Spleen (tissue), 11 donors: ENCODE measurements around the gene PAK1. TPM values are rescaled to one million over a fixed set of nuclear protein-coding genes. Genes with fewer than 3 reads are reported as not detected.

ENCODE experiments used
- DNase-seq: peaks from one replicate; pipeline ENCODE4 v3.0.0-alpha.2; 2020
- H3K27ac ChIP-seq, 8 donors: fragments of 200-600 bp; sonication (generic) in 7 of 8; 1 replicate in 4 of 8; 2 replicates in 4 of 8; pipeline versions ENCODE4 v1.5.0 to v1.8.0; 2016 to 2021; ENCODE audit warnings: inconsistent platforms in 4 of 8, mild to moderate bottlenecking in 4 of 8, moderate library complexity in 1 of 8
- H3K27me3 ChIP-seq, 7 donors: fragments of 200-600 bp; sonication (generic) in 6 of 7; replicated peaks in 1 of 7; 1 replicate in 4 of 7; 2 replicates in 3 of 7; pipeline versions ENCODE4 v1.5.0 to v1.8.0; 2016 to 2021; ENCODE audit warnings: inconsistent platforms in 3 of 7, mild to moderate bottlenecking in 1 of 7
- H3K36me3 ChIP-seq, 6 donors: fragments of 200-600 bp; sonication (generic) in 5 of 6; 1 replicate in 4 of 6; 2 replicates in 2 of 6; pipeline versions ENCODE4 v1.5.0 to v1.8.0; 2016 to 2021; ENCODE audit warnings: inconsistent platforms in 2 of 6
- H3K4me1 ChIP-seq, 6 donors: fragments of 200-600 bp; sonication (generic) in 5 of 6; 1 replicate in 3 of 6; 2 replicates in 3 of 6; pipeline versions ENCODE4 v1.5.0 to v1.8.0; 2016 to 2021; ENCODE audit warnings: inconsistent platforms in 3 of 6
- H3K4me3 ChIP-seq, 8 donors: fragments of 200-600 bp; sonication (generic) in 7 of 8; 1 replicate in 4 of 8; 2 replicates in 4 of 8; pipeline versions ENCODE4 v1.5.0 to v1.8.0; 2016 to 2021; ENCODE audit warnings: inconsistent platforms in 4 of 8, mild to moderate bottlenecking in 4 of 8, moderate library complexity in 2 of 8
- H3K9me3 ChIP-seq, 8 donors: fragments of 200-600 bp; sonication (generic) in 7 of 8; 1 replicate in 4 of 8; 2 replicates in 4 of 8; pipeline versions ENCODE4 v1.5.0 to v1.8.0; 2016 to 2021; ENCODE audit warnings: inconsistent platforms in 4 of 8
- POLR2A ChIP-seq, 3 donors: fragments of 450-650 bp; IDR thresholded peaks; one replicate each; pipeline ENCODE4 v1.5.1; 2017; ENCODE audit warnings: antibody characterized with exemption in 3 of 3, mild to moderate bottlenecking in 1 of 3
- POLR2AphosphoS5 ChIP-seq, 3 donors: sonication (generic); formaldehyde crosslinking; IDR thresholded peaks; one replicate each; pipeline ENCODE4 v1.5.1; 2017; ENCODE audit warnings: antibody characterized with exemption in 3 of 3
- WGBS, 5 donors: extraction: QIAGEN DNeasy Blood & Tissue Kit in 3 of 5; methylation state at CpG; one replicate each; pipeline versions ENCODE4 v1.1.5 to v1.1.7; 2013 to 2018; 5-methylcytosine and 5-hydroxymethylcytosine counted together
- intact Hi-C: fragments of 100-400 bp; cut with DNase I; formaldehyde crosslinking; loops from one replicate; pipeline ENCODE4 v1.15.0; 2023; ENCODE audit warnings: low total_unique reads
- polyA plus RNA-seq, 3 donors: library from polyadenylated mRNA; stranded (reverse); fragments of 200-250 nt; gene quantifications; one replicate each; pipeline ENCODE4 v1.2.1, GENCODE V29; 2013
- total RNA-seq, 7 donors: library from RNA; depleted of rRNA in 3 of 7; stranded (reverse); fragments of >200 nt in 3 of 7; fragmentation: NEBNext Ultra II Directional in 4 of 7; extraction: Animal tissue kit (Norgen Biotek cat#: 25700) in 4 of 7; gene quantifications; one replicate each; pipeline versions ENCODE4 v1.1.0 to v1.2.1, GENCODE V29; 2016 to 2021
- TF ChIP-seq, protein P1 (sequence below), 11 experiments: fragments of 200-600 bp in 7 of 11; fragments of 450-650 bp in 4 of 11; sonication (generic) in 4 of 11; IDR thresholded peaks in 8 of 11; conservative IDR thresholded peaks in 3 of 11; 1 replicate in 7 of 11; 2 replicates in 4 of 11; pipeline versions ENCODE4 v1.4.0 to v1.8.0; 2016 to 2021; ENCODE audit warnings: antibody characterized with exemption in 11 of 11, inconsistent platforms in 4 of 11, mild to moderate bottlenecking in 1 of 11
- donor health status: healthy with polysubstance abuse.
- donor health status: DM: no; HTN: no; CAD: no; lungs with moderate emphysema.
- donor health status: DM: no; HTN: no; CAD: no.
- donor health status: Bipolar disorder and iron deficiency.
- donor health status: healthy.
- donor health status: DM: no; HTN: no; CAD: no.
- donor health status: DM: yes; HTN: yes; CAD: no.

PAK1 gene
- total and polyA plus RNA-seq, 10 donors: 9.3 to 76.5 (median 37.5) TPM

DNA sequence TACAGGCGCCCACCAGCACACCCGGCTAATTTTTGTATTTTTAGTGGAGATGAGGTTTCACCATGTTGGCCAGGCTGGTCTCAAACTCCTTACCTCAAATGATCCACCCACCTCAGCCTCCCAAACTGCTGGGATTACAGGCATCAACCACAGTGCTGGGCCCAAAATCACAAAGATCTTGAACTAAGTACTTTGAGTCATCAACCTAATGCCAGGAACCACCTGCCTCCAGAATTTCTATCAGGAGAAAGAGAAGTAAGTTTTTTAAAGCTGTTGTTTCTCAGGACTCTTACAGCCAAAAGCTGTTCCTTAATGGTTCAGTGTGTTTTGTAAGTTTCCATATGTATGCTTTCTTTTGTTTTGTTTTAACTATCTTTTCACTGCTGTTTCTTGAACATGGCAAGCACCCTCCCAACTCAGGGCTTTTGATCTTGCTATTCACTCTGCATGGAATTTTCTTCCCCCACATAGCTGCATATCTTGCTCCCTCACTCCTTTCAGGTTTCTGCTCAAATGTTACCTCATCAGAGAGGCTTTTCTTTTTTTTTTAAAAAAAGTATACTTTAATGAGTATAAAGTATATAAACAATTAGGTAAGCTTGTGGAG lies 6.0 kb upstream of the PAK1 start:
- no peak for TF ChIP-seq POLR2A (IDR thresholded peaks at IDR 0.05)
- TF ChIP-seq, protein P1, sequence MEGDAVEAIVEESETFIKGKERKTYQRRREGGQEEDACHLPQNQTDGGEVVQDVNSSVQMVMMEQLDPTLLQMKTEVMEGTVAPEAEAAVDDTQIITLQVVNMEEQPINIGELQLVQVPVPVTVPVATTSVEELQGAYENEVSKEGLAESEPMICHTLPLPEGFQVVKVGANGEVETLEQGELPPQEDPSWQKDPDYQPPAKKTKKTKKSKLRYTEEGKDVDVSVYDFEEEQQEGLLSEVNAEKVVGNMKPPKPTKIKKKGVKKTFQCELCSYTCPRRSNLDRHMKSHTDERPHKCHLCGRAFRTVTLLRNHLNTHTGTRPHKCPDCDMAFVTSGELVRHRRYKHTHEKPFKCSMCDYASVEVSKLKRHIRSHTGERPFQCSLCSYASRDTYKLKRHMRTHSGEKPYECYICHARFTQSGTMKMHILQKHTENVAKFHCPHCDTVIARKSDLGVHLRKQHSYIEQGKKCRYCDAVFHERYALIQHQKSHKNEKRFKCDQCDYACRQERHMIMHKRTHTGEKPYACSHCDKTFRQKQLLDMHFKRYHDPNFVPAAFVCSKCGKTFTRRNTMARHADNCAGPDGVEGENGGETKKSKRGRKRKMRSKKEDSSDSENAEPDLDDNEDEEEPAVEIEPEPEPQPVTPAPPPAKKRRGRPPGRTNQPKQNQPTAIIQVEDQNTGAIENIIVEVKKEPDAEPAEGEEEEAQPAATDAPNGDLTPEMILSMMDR (IDR thresholded peaks at IDR 0.05 in 8 of 11, conservative IDR thresholded peaks at IDR 0.05 in 3 of 11): no peak
- no peak for TF ChIP-seq POLR2AphosphoS5 (IDR thresholded peaks at IDR 0.05)
- Histone ChIP-seq H3K9me3 (no peaks in the 10 kb centered on the region), H3K4me3 (no peak overlapping the region), H3K4me1 (peaks cover 0 to 4% (median 0%) of the 10 kb centered on the region in 6 donors), H3K27me3 (no peaks in the 10 kb centered on the region), H3K27ac (no peak overlapping the region), H3K36me3 (no peaks in the 10 kb centered on the region)
- WGBS, 5 donors: 85 to 94% (median 92%) methylated on average over 2 of the region's 2 CpGs
- DNase-seq: no peak
- intact Hi-C loops: no loop called here

DNA sequence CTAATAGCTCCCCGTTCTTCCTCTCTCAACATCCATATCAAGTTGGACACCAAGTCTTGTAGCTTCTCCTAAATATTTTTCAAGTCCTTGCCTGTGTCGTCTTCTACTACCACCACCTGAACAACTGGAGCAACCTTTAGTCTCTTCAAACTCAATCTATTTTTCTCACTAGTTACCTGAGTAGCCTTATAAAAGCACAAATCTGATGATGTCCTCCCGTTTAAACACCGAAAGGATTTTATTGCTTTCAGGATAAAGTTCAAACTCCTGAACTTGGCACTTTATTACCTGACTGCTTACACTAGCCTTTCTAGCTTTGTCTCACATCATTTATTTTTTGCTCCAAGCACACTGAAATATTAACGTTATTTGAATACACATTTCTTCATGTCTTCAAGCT lies 1.3 kb upstream of the PAK1 start:
- H3K27me3 ChIP-seq: peaks cover 0 to 9% (median 0%) of the 10 kb centered on the region in 7 donors
- peak overlapping the region in 1 of 8 donors; percentile 89 for H3K27ac ChIP-seq
- no peak for TF ChIP-seq POLR2AphosphoS5 (IDR thresholded peaks at IDR 0.05)
- peaks cover 0 to 39% (median 21%) of the 10 kb centered on the region in 6 donors for H3K4me1 ChIP-seq
- DNase-seq: no peak
- no peak overlapping the region for H3K4me3 ChIP-seq
- no peaks in the 10 kb centered on the region for H3K9me3 ChIP-seq
- WGBS, 5 donors: 89 to 94% (median 90%) methylated on average over 5 of the region's 5 CpGs
- intact Hi-C loops: no loop called here
- no peaks in the 10 kb centered on the region for H3K36me3 ChIP-seq

DNA sequence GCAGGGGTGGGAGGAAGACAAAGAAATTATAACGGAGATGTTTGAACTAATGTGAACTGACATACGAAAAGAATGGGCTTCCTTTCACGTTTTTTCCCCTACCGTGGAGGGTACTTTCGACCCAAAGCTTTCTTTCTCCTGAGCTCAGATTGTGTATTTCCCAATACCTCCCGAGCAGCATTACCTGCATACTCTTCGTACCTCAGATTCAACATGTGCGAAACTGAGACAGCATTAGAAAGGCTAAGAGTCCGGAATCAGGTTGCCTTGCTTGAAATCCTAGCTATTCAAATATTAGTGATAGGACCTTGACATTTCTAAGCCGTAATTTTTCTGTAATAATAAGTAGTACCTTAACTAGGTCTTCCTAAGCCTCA lies 778 bp upstream of the PAK1 start:
- 43 to 50% (median 47%) methylated on average over 10 of the region's 10 CpGs for WGBS, 5 donors
- intact Hi-C loops: no loop called here
- peak overlapping the region in 6 of 8 donors; percentile 58 to 74 (median 64) for H3K4me3 ChIP-seq

DNA sequence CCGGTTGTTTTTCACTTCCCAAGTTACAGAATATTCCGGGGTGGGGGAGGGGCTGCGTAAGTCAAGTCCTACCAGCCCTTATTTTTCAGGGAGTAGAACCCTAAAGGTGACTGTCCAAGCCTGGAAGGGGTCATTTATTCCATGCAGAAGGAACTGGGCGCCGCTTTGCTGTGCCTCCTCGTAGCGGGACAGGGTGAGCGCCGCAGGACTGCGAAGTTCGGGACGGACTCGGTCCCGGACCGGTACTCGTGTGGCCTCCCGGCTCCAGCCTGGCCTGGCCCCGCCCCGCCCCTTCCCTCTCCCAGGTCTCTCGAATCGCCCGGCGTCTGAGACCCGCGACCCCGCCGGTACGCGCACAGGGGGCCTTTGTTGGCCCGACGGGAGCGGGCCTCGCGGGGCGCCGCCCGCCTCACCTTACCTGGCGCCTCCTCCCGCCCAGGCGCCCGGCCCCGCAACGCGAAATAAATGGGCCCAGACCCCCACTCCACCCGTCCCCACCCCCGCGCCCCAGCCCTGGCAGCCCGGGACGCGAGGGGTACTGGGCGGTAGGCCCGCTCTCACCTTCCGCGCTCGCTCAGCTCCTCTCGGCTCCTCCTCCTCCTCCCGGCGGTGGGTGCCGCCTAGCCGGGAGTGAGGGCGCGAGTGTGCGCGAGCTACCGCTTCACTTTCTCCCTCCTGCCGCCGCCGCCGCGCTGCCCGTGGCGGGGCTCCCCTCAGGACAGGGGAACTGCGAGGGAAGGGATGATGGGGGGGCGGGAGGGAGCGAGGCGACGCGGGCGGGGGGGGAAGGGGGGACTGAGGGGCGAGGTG lies 698 bp downstream of the PAK1 start:
- H3K27me3 ChIP-seq: peaks cover 0 to 9% (median 0%) of the 10 kb centered on the region in 7 donors
- intact Hi-C loops: no loop called here
- H3K27ac ChIP-seq: peak overlapping the region; percentile 20 to 89 (median 76)
- 2 to 5% (median 3%) methylated on average over 23 to 80 of the region's 80 CpGs for WGBS, 5 donors
- H3K9me3 ChIP-seq: no peaks in the 10 kb centered on the region
- H3K36me3 ChIP-seq: no peaks in the 10 kb centered on the region
- DNase-seq: peak; percentile 92
- peak overlapping the region; percentile 43 to 74 (median 64) for H3K4me3 ChIP-seq
- peaks cover 0 to 39% (median 21%) of the 10 kb centered on the region in 6 donors for H3K4me1 ChIP-seq
- TF ChIP-seq, protein P1 (IDR thresholded peaks at IDR 0.05 in 8 of 11, conservative IDR thresholded peaks at IDR 0.05 in 3 of 11): no peak
- peak in 2 of 3 donors; percentile 56 to 61 for TF ChIP-seq POLR2AphosphoS5 (IDR thresholded peaks at IDR 0.05)

More for the DNA sequence above, 778 bp upstream of the PAK1 start:
- H3K9me3 ChIP-seq: no peaks in the 10 kb centered on the region
- DNase-seq: no peak
- TF ChIP-seq POLR2AphosphoS5 (IDR thresholded peaks at IDR 0.05) (no peak), POLR2A (IDR thresholded peaks at IDR 0.05) (no peak)
- TF ChIP-seq, protein P1 (IDR thresholded peaks at IDR 0.05 in 8 of 11, conservative IDR thresholded peaks at IDR 0.05 in 3 of 11): no peak
- H3K4me1 ChIP-seq: peaks cover 0 to 39% (median 21%) of the 10 kb centered on the region in 6 donors
- peaks cover 0 to 9% (median 0%) of the 10 kb centered on the region in 7 donors for H3K27me3 ChIP-seq
- H3K27ac ChIP-seq: peak overlapping the region in 4 of 8 donors; percentile 75 to 89 (median 78)
- H3K36me3 ChIP-seq: no peaks in the 10 kb centered on the region
